ENCODE data around the gene AVEN. TPM values are rescaled to one million over a fixed set of nuclear protein-coding genes. Genes with fewer than 3 reads are reported as not detected.

Gene AVEN
- total and polyA plus RNA-seq, 2 of the 13 experiments (the other 11 are each of a cell fraction or from before 2014, with no cell fraction given), result 4.4 to 17.5 TPM

DNA sequence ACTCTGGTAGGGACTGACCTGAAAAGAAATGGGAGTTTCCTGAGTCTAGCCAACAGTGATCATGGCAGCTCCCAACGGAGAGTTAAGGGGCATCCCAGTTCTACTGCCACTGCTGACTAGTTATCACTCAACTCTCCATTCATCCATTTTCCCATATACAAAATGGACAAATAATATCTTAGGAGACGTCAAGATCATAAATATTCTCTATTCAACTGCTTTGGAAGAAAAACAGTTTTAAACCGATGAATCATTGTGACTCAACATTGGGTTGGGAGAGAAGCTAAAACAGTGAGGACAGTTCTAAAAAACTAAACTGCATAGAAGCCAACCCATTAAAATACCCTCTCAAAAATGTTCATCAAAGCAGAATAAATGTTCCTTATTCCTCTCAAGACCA is 128.3 kb downstream of the AVEN start (continued):
- TF ChIP-seq, protein P1, sequence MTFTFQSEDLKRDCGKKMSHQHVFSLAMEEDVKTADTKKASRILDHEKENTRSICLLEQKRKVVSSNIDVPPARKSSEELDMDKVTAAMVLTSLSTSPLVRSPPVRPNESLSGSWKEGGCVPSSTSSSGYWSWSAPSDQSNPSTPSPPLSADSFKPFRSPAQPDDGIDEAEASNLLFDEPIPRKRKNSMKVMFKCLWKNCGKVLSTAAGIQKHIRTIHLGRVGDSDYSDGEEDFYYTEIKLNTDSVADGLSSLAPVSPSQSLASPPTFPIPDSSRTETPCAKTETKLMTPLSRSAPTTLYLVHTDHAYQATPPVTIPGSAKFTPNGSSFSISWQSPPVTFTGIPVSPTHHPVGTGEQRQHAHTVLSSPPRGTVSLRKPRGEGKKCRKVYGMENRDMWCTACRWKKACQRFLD (CRISPR knock-in tag; IDR thresholded peaks at IDR 0.05; ENCODE audit: borderline replicate concordance), result no peak
- TF ChIP-seq, protein P2, sequence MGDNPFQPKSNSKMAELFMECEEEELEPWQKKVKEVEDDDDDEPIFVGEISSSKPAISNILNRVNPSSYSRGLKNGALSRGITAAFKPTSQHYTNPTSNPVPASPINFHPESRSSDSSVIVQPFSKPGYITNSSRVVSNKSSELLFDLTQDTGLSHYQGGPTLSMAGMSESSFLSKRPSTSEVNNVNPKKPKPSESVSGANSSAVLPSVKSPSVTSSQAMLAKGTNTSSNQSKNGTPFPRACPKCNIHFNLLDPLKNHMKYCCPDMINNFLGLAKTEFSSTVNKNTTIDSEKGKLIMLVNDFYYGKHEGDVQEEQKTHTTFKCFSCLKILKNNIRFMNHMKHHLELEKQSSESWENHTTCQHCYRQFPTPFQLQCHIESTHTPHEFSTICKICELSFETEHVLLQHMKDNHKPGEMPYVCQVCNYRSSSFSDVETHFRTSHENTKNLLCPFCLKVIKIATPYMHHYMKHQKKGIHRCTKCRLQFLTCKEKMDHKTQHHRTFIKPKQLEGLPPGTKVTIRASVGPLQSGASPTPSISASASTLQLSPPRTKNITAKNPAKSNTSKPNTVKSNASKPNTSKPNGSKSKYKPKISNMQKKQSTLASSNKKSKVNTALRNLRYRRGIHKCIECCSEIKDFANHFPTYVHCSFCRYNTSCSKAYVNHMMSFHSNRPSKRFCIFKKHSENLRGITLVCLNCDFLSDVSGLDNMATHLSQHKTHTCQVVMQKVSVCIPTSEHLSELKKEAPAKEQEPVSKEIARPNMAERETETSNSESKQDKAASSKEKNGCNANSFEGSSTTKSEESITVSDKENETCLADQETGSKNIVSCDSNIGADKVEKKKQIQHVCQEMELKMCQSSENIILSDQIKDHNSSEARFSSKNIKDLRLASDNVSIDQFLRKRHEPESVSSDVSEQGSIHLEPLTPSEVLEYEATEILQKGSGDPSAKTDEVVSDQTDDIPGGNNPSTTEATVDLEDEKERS (CRISPR knock-in tag; IDR thresholded peaks at IDR 0.05), result no peak
- TF ChIP-seq DNMT1 (CRISPR knock-in tag; IDR thresholded peaks at IDR 0.05), result no peak
- no peak for TF ChIP-seq ADNP (CRISPR knock-in tag; IDR thresholded peaks at IDR 0.05)

DNA sequence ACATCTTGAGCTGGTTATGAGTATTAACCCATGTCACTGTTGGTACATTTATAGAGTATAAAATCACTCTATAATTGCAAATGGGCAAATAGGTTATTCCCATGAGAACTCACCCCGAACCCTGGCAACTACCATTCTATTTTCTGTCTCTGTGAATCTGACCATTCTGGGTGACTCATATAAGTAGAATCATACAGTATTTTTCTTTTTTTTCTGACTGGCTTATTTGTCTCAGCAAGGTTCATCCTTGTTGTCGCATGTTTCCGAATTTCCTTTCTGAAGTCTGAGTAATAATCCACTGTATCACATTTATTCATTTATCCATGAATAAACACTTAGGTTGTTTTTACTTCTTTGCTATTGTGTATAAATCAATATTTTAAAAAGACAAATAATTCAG is 130.6 kb downstream of the AVEN start:
- Histone ChIP-seq H3K9me3 (ENCODE audit: low read length) (no peaks in the 10 kb centered on the region), H3K27ac (ENCODE audit: extremely low read length, insufficient read depth, low read length) (no peak overlapping the region), H3K4me2 (ENCODE audit: low read depth, low read length) (no peak overlapping the region), H3K27me3 (ENCODE audit: control insufficient read depth in 1 of 2, insufficient read depth in 2 of 2, low read length in 2 of 2) (no peaks in the 10 kb centered on the region; a peak in 1 of 5 replicates), H2AFZ (ENCODE audit: low read length) (no peak overlapping the region), H3K79me2 (ENCODE audit: insufficient read depth, low read length) (no peaks in the 10 kb centered on the region), H3K36me3 (replicated peaks in 1 of 2; ENCODE audit: control insufficient read depth in 1 of 2, insufficient read depth in 2 of 2, low read length in 2 of 2) (no peaks in the 10 kb centered on the region), H4K20me1 (ENCODE audit: insufficient read depth, low read length) (no peaks in the 10 kb centered on the region), H3K9ac (ENCODE audit: insufficient read depth, low read depth, low read length) (no peak overlapping the region), H3K4me3 (replicated peaks in 1 of 3; ENCODE audit: insufficient read depth in 1 of 3, low read depth in 2 of 3, low read length in 3 of 3) (no peak overlapping the region), H3K4me1 (ENCODE audit: insufficient read depth, low read length) (peaks cover 7% of the 10 kb centered on the region; the same call in 1 of the 2 replicates)
- FAIRE-seq (no peak), DNase-seq (ENCODE audit: low spot score) (no peak), ATAC-seq (no peak)
- ChIA-PET CTCF (ENCODE audit: low intra/inter-chr PET ratio, low total read pairs) (no interaction called here), POLR2A (no interaction called here)
- in situ Hi-C loops (cut with HindIII; ENCODE audit: extremely low pct_ligation_motif_present, low pct_unique_long_range_greater_than_20kb), result no loop called here
- BruUV-seq (replicated peaks), result no TSS peak
- intact Hi-C loops (cut with micrococcal nuclease; ENCODE audit: unreplicated experiment), result no loop called here
- 94% methylated on average over 3 of the region's 3 CpGs for WGBS (ENCODE audit: low lambda C conversion rate)
- TF ChIP-seq, protein P3, sequence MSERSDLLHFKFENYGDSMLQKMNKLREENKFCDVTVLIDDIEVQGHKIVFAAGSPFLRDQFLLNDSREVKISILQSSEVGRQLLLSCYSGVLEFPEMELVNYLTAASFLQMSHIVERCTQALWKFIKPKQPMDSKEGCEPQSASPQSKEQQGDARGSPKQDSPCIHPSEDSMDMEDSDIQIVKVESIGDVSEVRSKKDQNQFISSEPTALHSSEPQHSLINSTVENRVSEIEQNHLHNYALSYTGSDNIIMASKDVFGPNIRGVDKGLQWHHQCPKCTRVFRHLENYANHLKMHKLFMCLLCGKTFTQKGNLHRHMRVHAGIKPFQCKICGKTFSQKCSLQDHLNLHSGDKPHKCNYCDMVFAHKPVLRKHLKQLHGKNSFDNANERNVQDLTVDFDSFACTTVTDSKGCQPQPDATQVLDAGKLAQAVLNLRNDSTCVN (CRISPR knock-in tag; IDR thresholded peaks at IDR 0.05; ENCODE audit: borderline replicate concordance), result no peak
- no peak for TF ChIP-seq CREM (IDR thresholded peaks at IDR 0.05)
- TF ChIP-seq CREM (CRISPR knock-in tag; IDR thresholded peaks at IDR 0.05), result no peak
- TF ChIP-seq, protein P4, sequence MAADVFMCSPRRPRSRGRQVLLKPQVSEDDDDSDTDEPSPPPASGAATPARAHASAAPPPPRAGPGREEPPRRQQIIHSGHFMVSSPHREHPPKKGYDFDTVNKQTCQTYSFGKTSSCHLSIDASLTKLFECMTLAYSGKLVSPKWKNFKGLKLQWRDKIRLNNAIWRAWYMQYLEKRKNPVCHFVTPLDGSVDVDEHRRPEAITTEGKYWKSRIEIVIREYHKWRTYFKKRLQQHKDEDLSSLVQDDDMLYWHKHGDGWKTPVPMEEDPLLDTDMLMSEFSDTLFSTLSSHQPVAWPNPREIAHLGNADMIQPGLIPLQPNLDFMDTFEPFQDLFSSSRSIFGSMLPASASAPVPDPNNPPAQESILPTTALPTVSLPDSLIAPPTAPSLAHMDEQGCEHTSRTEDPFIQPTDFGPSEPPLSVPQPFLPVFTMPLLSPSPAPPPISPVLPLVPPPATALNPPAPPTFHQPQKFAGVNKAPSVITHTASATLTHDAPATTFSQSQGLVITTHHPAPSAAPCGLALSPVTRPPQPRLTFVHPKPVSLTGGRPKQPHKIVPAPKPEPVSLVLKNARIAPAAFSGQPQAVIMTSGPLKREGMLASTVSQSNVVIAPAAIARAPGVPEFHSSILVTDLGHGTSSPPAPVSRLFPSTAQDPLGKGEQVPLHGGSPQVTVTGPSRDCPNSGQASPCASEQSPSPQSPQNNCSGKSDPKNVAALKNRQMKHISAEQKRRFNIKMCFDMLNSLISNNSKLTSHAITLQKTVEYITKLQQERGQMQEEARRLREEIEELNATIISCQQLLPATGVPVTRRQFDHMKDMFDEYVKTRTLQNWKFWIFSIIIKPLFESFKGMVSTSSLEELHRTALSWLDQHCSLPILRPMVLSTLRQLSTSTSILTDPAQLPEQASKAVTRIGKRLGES (CRISPR knock-in tag; IDR thresholded peaks at IDR 0.05; ENCODE audit: borderline replicate concordance), result no peak
- TF ChIP-seq MTF1 (CRISPR knock-in tag; IDR thresholded peaks at IDR 0.05), result no peak
- no peak for TF ChIP-seq ZNF224 (CRISPR knock-in tag; IDR thresholded peaks at IDR 0.05)
- TF ChIP-seq, protein P5, sequence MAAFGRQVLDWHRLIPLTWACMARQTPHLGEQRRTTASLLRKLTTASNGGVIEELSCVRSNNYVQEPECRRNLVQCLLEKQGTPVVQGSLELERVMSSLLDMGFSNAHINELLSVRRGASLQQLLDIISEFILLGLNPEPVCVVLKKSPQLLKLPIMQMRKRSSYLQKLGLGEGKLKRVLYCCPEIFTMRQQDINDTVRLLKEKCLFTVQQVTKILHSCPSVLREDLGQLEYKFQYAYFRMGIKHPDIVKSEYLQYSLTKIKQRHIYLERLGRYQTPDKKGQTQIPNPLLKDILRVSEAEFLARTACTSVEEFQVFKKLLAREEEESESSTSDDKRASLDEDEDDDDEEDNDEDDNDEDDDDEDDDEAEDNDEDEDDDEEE (CRISPR knock-in tag; IDR thresholded peaks at IDR 0.05), result no peak

All from HepG2 (cell line).